Suppressor macrophage (primary cell): Measurements from ENCODE around the gene ADGRD2.

ENCODE experiments used
- DNase-seq, 4 experiments: peaks; one replicate each; pipeline ENCODE4 v3.0.0-alpha.2; 2020 to 2022

Gene ADGRD2

GRCh38 chr9:124500028-124500795 lies 50.0 kb downstream of the ADGRD2 start:
- DNase-seq, result no peak

DNA sequence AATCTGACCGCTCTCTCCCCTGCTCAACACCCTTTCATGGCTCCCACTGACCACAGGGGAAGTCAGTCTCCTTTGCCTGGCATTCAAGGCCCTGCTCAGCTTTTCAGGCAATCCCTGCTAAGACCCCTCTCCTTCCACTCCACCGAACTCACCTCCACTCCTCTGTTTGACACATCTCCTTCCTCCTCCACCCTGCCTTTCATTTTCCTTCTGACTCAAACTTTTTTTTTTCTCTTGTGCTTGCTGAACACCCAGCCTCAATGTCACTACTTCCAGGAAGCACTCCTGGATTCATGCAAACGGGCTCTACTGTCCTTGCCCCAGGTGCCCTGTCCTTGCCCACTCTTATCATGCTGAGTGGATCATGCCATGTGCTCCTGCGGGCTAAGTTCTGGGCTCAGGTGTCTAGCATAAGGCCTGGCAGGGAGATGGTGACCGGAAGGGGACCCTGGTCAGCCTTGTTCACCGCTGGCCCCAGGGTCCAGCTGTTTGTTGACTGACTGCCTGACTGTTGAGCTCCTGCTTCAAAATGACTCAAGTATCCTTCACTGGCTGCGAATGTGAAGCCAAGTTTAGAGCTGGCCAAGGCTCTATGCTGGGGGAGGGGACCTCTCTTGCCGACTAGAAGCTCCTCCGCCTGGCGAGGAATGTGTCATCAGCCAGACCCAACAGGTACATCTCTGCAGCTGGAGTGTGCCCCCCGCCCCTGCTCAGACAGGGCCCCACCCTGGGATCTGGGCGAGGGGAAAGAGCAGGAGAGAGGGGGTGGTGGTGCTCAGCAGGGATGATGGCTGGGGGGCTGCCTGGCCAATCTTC lies 50.8 kb downstream of the ADGRD2 start:
- DNase-seq, result no peak

- DNase-seq, result no peak
These were observed 51.6 kb downstream of the ADGRD2 start for GRCh38 chr9:124501771-124502320.

DNA sequence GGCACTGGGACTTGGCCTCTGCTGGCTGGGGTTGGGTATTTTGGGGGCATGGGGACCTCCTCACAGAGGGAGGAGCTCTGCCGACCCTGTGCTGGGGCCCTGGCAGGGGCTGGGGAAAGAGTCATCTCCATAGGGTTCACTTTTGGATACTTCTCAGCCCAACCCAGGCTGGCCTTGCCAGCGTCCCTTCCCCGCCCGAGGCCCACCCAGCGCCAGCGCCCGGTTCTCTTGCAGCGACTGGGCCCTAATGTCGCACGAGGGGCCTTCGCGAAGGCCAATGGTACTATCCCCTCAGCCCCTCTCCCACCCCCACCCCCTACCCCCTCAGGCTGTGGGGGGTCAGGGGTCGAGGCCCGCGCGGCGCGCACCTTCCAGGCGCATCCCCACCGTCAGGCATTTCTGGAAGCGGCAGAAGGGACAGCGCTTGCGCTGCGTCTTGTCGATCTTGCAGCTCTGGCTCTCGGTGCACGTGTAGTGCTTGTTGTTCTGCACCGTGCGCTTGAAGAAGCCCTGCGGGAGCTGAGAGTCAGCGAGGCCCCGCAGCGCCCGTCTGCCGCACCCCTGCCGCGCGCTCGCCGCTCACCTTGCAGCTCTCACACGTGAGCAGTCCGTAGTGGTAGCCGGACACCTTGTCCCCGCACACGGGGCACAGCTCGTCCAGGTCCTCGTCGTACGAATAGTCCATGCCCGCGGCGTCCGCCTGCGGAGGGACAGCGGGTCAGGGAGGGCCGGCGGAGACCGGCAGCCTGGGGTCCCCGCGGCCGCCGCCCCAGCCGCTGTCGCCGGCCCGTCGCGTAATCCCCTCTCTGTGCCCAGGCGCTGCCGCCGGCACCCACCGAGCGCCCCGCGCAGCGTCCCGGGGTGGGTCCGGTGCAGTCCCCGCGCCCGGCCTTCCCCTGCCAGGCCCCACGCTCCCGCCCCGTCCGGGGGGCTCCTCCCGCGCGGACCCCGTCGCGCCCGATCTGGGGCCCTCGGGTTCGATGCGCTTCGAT lies 52.8 kb downstream of the ADGRD2 start:
- no peak for DNase-seq

DNA sequence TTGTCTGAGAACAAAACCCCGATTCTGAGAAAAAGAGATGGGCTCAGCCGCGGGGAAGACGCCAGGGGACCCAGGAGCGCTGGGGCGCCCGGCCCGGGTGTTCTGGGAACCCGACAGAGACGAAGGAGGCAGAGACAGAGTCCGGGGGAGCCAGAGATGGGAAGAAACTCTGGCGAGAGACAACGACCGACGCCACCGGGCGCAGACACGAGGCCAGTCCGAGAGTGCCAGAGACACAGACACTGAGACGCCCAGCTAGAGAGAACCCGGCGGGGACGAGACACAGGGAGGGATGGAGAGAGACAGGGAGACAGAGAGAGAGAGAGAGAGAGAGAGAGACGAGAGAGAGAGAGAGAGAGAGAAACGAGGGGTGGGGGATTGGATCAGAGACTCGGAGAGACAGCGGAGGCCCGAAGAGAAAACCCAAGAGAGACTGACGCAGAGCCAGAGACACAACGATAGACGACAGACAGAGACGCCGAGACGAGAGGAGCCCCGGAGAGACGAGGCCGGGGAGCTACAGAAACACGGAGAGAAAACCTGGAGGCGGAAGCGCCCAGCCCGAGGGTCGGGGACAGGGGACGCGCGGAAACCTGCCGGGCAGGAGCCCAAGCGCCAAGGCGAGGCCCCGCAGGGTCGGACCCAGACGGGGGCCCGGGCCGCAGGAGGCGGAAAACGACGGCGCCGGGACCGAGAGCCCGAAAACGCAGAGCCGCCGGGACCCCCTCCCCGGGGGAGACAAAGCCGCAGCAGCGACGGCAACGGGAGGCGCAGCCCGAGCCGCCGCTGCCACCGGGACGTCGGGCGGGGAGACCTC lies 53.7 kb downstream of the ADGRD2 start:
- DNase-seq, result peak in 2 of 4 experiments; percentile 15 to 29

GRCh38 chr9:124504530-124505005 lies 54.3 kb downstream of the ADGRD2 start:
- DNase-seq, result no peak

DNA sequence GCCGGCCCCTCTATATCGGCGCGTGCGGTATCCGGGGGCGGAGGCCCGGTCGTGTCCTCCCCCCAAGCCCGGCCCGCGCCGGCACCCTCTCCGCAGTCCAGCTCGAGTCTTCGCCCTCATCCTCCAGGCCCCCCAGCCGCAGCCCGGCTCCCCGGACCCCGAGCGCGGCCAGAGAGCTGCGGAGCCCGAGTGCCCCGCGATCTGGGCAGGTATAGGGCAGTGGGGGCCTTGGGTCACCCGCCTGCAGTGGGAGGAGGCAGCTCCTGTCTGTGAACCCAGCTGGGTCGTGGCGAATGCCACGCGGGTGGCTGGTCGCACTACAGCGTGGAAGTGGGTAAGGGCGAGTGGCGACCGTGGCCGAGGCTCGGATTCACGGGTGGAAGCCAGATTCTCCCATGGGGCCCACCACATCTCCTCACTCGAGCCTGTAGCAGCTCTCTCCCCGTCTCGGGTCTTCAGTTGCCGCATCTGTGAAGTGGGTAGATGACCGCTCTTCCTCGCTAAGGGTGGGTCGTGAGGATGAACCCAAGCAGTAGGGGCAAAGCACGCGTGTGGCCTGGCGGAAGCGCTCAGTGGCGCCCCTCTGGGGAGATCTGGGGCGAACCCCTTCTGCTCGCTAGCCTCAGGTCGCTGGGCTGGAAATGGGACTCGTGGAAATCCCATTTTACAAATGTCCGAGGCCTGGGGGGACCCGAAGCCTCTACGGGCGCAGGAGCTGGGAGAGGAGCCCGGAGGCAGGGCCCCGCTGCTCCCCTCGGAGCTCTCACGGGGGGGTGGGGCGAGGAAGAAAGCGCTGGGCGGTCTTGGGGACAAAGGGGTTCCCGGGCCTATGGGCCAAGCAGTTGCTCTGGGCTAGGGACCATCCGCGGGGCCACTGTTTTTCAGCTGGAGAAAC lies 55.0 kb downstream of the ADGRD2 start:
- no peak for DNase-seq

GRCh38 chr9:124505901-124506346 lies 55.7 kb downstream of the ADGRD2 start:
- no peak for DNase-seq

DNA sequence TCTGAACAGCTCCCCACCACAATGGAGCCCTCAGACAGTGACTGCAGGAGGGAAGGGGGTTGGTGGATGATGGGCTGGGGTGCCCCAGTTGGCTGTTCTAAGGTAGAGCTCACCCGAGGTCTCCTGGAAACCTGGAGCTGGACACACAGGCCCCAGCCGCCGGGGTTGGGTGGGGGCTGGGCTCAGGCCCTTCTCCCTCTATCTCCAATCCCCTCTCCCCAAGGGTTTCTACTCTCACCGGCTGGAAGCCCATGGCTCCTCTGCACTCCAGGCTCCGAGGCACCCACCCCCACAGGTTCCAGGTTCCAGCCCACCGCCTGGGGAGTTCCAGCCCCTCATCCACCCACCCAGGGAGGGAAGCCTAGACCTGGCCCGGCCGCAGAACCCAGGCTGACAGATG lies 56.2 kb downstream of the ADGRD2 start:
- no peak for DNase-seq

DNA sequence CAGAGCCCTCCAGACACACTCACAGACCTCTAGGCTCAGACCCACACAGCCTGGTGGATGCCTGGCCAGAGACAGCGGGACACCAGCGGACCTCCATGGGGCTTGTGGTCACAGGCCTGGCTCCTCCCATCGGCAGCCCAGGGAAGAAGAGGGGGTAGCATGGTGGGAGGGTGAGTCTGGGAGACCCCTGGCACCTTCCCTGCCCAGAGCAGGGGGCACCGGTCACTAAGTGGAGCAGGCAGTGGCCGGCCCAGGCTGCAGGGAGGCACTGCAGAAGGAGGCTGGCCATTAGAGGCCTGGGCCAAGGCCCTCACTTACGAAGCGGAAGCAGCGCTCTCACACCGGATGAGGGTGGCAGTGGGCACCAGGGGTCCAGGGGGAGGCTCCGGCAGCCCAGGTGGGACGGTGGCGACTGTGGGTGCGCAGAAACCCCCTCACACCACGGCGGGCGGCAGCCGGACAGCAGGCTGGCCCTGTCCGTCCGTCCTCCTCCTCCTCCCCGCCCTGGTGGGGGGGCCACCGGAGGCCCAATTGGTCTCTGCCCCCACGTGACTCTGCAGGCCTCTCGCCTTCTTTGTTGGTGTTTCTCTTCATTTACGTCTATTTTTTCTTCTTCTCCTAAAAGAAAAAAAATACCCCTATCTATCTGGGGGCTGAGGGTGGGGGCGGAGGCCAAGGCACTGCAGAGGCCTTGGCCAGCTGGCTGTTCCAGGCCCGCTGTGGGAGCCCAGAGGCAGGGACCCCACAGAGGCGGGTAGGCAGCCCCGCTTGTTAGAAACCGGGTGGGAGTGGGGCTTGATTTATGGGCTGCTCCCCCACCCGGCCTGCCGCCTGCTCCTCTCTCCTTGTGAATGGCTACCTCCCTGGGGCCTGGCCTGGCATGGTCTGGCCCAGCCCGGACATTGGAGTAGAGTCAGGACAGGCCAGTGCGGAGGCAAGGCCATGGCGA lies 57.0 kb downstream of the ADGRD2 start, which contains the start of gene NR5A1:
Gene NR5A1, minus strand, starts transcription at position 469 of the 949 bp plus-strand sequence. CDS start 4,004 bp downstream, outside the sequence.
- no peak for DNase-seq

- DNase-seq, result no peak
These were observed 57.7 kb downstream of the ADGRD2 start for GRCh38 chr9:124507880-124508423.

DNA sequence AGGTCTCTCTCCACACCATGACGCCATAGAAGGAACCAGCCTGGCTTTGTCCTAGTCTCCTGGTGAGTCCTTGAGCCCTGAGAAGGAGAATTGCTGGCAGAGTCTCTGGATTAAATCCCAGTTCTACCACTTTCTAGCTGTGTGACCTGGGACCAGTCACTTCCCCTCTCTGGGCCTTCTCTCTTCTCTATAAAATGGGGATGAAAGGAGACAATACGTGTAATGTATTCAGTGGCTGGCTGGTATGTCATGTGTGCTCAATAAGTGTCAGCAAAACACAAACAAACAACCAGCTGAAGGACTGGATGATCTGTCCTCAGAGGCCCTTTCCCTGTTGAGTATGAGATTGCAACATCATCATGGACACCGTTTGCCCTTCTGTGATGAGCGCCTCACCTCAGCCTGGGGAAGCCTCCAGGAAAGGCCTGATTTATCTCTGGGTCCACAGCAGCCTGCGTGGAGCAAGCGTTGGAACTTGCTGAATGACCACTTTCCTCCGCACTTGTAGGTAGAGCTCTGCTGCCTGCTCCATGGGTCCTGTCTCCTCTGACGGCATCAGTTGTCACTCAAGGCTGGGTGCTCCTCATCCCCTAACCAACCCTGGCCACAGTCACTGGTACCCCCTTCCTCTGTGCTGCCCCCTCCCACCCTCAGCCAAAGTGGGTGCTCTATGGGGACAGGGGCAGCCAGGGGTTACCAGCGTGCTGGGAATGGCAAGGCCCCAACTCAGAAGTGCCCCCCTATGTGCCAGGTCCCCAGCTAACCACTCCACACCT lies 60.6 kb downstream of the ADGRD2 start:
- DNase-seq, result no peak

- no peak for DNase-seq
These were observed 61.2 kb downstream of the ADGRD2 start for GRCh38 chr9:124511426-124511840.

GRCh38 chr9:124511891-124512805 lies 61.9 kb downstream of the ADGRD2 start:
- no peak for DNase-seq

- DNase-seq, result no peak
These were observed 62.6 kb downstream of the ADGRD2 start for GRCh38 chr9:124512806-124513204.

DNA sequence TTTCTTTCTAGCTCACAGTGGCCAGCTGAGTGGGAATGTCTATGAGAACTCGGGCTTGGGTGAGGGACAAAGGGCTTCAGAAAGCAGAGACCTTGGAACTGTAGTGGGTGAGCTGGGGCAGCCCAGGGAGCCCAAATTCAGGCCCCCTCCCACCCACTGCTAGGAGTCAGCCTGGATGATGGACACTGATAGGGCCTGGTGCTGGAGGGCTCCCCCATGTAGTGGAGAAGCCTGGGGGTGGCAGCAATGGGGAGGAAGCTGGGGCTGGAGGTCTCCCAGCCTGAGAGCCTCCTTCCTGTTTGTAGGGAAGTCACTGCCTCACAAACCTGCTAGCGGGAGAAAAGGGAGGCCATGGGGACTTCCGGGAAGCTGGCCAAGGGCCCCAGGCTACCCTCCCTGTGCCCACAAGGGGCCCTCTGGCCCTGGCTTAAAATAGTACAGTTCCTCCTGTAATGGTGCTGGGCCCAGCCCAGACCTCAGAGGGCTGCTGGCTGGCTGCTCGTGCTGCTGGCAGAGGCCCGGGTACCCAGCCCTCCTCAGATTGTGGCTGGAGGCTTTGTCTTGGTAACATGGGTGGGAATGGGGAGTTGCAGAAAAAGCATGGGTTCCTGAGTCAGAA lies 63.2 kb downstream of the ADGRD2 start:
- peak in 3 of 4 experiments; percentile 20 to 25 (median 20) for DNase-seq
